ENCODE data around the gene NHSL1. TPM values are rescaled to one million over a fixed set of nuclear protein-coding genes. Genes with fewer than 3 reads are reported as not detected.

Gene NHSL1
- total and polyA plus RNA-seq, 2 donors (not counting 3 experiments of a cell fraction or from before 2014, with no cell fraction given), result 24.8 to 55.0 TPM

GRCh38 chr6:138498629-138499302, 528 bp downstream of the NHSL1 start:
- ChIA-PET CTCF (interaction anchor here (1.3 to 1.8 kb wide), 5 partner anchors 11 to 69 kb away, joined by 3 to 4 read pairs (median 3); no protein-coding TSS in a partner anchor), POLR2A (interaction anchor here (1.2 kb wide), 1 partner anchor 11 kb away, joined by 3 read pairs; no protein-coding TSS in a partner anchor)
- H2AFZ ChIP-seq (ENCODE audit: low read depth, low read length), result no peak overlapping the region
- TF ChIP-seq FOS (IDR thresholded peaks at IDR 0.05; ENCODE audit: borderline replicate concordance, insufficient read depth, low read length) (no peak), POLR2AphosphoS5 (IDR thresholded peaks at IDR 0.05; ENCODE audit: insufficient read depth, low read depth, low read length) (no peak), GATA2 (IDR thresholded peaks at IDR 0.05; ENCODE audit: insufficient read depth, insufficient read length, low read depth, low read length) (no peak), JUN (IDR thresholded peaks at IDR 0.05; ENCODE audit: borderline replicate concordance, insufficient read depth, insufficient read length, low read depth) (no peak), CTCF (IDR thresholded peaks at IDR 0.05; ENCODE audit: extremely low read depth in 1 of 2, insufficient read depth in 1 of 2, low read depth in 1 of 2, low read length in 2 of 2) (no peak), EZH2 (IDR thresholded peaks at IDR 0.05; ENCODE audit: borderline replicate concordance, low read depth, low read length, severe bottlenecking) (no peak), MYC (IDR thresholded peaks at IDR 0.05; ENCODE audit: low read depth, low read length) (no peak), POLR2A (IDR thresholded peaks at IDR 0.05; ENCODE audit: low read depth, low read length) (no peak)
- TF ChIP-seq, protein P1, sequence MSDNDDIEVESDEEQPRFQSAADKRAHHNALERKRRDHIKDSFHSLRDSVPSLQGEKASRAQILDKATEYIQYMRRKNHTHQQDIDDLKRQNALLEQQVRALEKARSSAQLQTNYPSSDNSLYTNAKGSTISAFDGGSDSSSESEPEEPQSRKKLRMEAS (IDR thresholded peaks at IDR 0.05; ENCODE audit: insufficient read depth, insufficient read length), result no peak
- H4K20me1 ChIP-seq (replicated peaks; ENCODE audit: control insufficient read depth, extremely low read depth, insufficient read depth, low read length), result peaks cover 27% of the 10 kb centered on the region
- no peaks in the 10 kb centered on the region for H3K27me3 ChIP-seq (ENCODE audit: control insufficient read depth in 2 of 2, insufficient read depth in 2 of 2, low read length in 2 of 2)
- no peak overlapping the region for H3K4me2 ChIP-seq (ENCODE audit: insufficient read depth, low read length)
- dilution Hi-C loops (cut with MboI; ENCODE audit: extremely low pct_ligation_motif_present, low sequenced_read_pairs) (no loop called here), intact Hi-C loops (cut with micrococcal nuclease) (no loop called here)
- no TSS peak for BruUV-seq (replicated peaks)
- H3K4me1 ChIP-seq (ENCODE audit: control insufficient read depth, extremely low read depth, insufficient read depth, low read length), result no peaks in the 10 kb centered on the region
- no peak overlapping the region for H3K27ac ChIP-seq (ENCODE audit: insufficient read depth, low read depth, low read length)
- peaks cover 85% of the 10 kb centered on the region for H3K79me2 ChIP-seq (ENCODE audit: control insufficient read depth, insufficient read depth, low read length)
- no peak for DNase-seq (ENCODE audit: low read depth, low spot score)
- FAIRE-seq, result no peak
- peaks cover 0 to 3% of the 10 kb centered on the region in 2 experiments for H3K36me3 ChIP-seq (ENCODE audit: control insufficient read depth in 2 of 2, extremely low read depth in 1 of 2, insufficient read depth in 2 of 2, low read length in 2 of 2)
- H3K9me1 ChIP-seq (replicated peaks; ENCODE audit: control insufficient read depth, extremely low read depth, insufficient read depth, low read length), result no peaks in the 10 kb centered on the region
- no peak overlapping the region for H3K9ac ChIP-seq (replicated peaks; ENCODE audit: extremely low read depth, insufficient read depth, low read length)
- no peak overlapping the region for H3K4me3 ChIP-seq (replicated peaks in 1 of 3; ENCODE audit: insufficient read depth in 1 of 3, low read depth in 1 of 3, low read length in 3 of 3)
- H3K9me3 ChIP-seq (replicated peaks; ENCODE audit: control insufficient read depth, insufficient read depth, low read length), result no peaks in the 10 kb centered on the region

All from endothelial cell of umbilical vein (primary cell).